Nephron progenitor cell (in vitro differentiated cells): ENCODE data around the gene WDR86.
A peak's percentile ranks its signal among the peaks of the same experiment; 100 is the strongest.

ENCODE experiments used
- DNase-seq: peaks from one replicate; pipeline ENCODE4 v3.0.0; 2021
- H3K27ac Mint-ChIP-seq: 2 replicates; pipeline ENCODE4 v1.8.0; 2021; ENCODE audit warnings: mild to moderate bottlenecking, moderate library complexity, mixed read lengths
- H3K27me3 Mint-ChIP-seq: 2 replicates; pipeline ENCODE4 v1.8.0; 2021; ENCODE audit warnings: mild to moderate bottlenecking, low read depth, mixed read lengths; ENCODE audit not compliant: poor library complexity
- H3K36me3 Mint-ChIP-seq: 2 replicates; pipeline ENCODE4 v1.8.0; 2021; ENCODE audit warnings: low read depth, mixed read lengths
- H3K4me1 Mint-ChIP-seq: 2 replicates; pipeline ENCODE4 v1.8.0; 2021; ENCODE audit warnings: mixed read lengths
- H3K4me3 Mint-ChIP-seq: 2 replicates; pipeline ENCODE4 v1.8.0; 2021; ENCODE audit warnings: mild to moderate bottlenecking, moderate library complexity, mixed read lengths
- H3K9me3 Mint-ChIP-seq: 2 replicates; pipeline ENCODE4 v1.8.0; 2021; ENCODE audit warnings: mild to moderate bottlenecking, moderate library complexity, mixed read lengths
- TF ChIP-seq, protein P1 (sequence below): fragments of 200-600 bp; sonication (generic); IDR thresholded peaks from 2 replicates; pipeline ENCODE4 v1.5.0; 2021; ENCODE audit warnings: antibody characterized with exemption

The WDR86 gene

DNA sequence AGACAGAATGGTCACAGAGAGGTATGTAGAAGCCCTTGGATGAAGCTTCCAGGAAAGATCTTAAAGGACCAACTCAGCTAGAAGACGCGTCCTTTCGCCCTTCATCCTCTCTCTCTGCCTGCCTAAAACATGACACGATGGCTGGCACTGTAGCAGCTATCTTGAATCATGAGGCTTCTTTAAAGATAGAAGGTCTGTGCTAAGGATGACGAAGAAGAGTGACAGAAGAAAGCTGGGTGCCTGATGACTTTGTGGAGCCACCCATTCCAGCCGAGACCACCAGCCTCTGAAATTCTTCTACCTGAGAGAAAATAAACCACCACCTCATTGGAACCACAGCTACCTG is 25.5 kb downstream of the WDR86 start:
- H3K9me3 Mint-ChIP-seq: peaks cover 3% of the 10 kb centered on the region
- DNase-seq: no peak
- H3K27me3 Mint-ChIP-seq: peaks cover 46% of the 10 kb centered on the region
- no peak overlapping the region for H3K4me3 Mint-ChIP-seq
- TF ChIP-seq, protein P1, sequence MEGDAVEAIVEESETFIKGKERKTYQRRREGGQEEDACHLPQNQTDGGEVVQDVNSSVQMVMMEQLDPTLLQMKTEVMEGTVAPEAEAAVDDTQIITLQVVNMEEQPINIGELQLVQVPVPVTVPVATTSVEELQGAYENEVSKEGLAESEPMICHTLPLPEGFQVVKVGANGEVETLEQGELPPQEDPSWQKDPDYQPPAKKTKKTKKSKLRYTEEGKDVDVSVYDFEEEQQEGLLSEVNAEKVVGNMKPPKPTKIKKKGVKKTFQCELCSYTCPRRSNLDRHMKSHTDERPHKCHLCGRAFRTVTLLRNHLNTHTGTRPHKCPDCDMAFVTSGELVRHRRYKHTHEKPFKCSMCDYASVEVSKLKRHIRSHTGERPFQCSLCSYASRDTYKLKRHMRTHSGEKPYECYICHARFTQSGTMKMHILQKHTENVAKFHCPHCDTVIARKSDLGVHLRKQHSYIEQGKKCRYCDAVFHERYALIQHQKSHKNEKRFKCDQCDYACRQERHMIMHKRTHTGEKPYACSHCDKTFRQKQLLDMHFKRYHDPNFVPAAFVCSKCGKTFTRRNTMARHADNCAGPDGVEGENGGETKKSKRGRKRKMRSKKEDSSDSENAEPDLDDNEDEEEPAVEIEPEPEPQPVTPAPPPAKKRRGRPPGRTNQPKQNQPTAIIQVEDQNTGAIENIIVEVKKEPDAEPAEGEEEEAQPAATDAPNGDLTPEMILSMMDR: no peak
- peaks cover 14% of the 10 kb centered on the region for H3K4me1 Mint-ChIP-seq
- H3K36me3 Mint-ChIP-seq: peaks cover 36% of the 10 kb centered on the region
- H3K27ac Mint-ChIP-seq: no peak overlapping the region

DNA sequence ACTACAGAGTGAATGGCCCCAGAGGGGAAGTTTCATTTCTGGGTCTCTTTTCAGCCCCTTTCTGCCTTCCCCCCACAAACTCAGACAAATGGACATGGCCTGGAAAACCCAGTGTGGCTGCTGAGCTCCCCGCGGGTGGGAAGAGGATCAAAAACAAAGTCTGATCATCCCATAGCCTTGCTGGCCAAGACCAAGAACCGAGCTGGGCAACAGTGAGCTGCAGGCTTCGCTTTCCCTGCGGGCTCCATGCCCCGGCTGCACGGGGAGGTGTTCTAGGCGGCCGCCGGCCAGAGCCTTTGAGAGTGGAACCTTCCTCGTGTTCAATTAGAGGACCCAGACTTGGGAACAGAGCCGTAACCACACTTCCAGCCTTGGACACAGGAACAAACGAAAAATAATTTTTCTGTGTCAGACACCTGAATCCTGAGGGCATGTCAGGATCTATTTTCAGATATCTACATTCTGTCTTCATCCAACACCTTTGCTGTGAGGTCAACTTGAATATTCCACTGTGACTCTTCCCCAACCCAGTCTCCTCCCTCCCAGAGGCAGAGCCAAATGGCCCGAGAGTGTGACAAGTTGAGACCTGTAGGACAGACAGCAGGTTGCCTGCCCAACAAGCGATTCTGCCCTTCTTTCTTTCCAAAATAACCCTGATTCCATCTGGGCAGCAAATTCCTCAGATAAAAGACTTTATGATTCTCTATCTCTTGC is 26.0 kb downstream of the WDR86 start:
- Mint-ChIP-seq H3K36me3 (peaks cover 36% of the 10 kb centered on the region), H3K27me3 (peaks cover 48% of the 10 kb centered on the region), H3K4me1 (peaks cover 9% of the 10 kb centered on the region), H3K4me3 (no peak overlapping the region), H3K27ac (no peak overlapping the region), H3K9me3 (peaks cover 3% of the 10 kb centered on the region)
- TF ChIP-seq, protein P1: no peak
- no peak for DNase-seq

DNA sequence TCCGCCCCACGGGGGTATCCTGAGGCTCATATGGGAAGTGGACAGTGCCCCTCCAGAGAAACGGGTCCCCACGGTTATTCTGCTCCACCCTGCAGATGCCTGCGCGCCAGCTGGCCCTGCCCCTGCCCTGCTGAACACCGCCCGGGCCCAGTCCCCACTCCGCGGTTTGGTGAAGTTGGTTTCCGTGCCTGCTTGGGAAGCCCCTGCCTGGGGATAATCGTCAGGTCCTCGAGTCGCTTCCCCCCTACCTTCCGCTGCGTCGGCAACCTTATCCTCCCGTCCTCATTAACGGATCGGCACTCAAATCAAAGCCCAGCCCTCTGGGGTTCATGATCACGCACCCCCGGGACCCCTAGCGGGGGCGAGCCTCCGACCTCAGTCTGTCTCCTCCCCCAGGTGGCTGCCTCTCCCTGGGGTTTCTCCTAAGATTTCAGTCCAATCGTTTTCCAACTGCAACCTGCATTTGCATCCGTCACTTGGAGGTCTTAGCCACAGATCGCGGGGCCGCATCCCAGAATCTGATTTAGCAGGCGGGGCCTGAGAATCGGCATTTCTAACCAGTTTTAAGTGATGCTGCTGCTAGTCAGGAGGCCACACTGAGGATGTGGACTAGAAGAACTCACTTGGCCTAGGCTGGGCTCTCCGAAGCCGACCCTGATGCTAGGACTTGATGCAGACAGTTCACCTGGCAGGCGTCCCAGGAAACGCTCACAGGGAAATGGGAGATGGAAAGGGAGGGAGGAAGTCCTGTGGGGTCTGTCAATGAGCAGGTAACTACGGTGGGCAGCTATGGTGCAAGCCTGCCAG is 27.6 kb downstream of the WDR86 start:
- peaks cover 47% of the 10 kb centered on the region for H3K36me3 Mint-ChIP-seq

DNA sequence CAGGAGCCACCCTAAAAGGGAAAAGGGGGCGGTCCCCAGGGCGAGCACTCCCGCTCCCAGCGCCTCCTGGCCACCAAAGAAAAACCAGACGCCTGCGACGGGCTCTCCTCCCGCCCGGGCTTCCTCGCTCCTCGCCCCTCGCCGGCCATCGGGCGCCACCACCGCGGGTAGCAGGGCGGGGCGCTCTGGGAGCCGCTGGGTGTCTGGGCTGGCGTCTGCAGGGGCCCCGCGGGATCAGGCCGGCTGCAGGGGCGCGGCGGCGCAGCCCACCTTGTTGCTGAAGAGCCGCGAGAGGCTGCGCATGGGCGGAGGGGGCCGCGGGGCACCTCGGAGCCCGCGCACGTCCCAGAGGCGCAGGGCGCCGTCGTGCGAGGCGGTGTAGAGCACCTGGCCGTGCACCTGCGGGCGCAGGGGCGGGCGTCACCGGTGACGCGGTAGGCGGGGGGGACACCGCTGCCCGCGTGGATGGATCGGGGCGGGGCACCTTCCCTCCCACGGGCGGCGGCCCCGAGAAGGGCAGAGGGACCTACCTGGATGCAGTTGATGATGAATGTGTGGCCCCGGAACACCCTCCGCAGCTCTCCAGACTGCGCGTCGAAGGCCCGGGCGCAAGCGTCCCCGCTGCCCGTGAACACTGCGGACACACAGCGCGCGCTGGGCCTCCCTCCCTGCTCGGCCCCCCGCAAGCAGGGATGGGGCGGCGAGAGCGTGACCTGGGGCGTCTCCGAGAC is 28.3 kb downstream of the WDR86 start:
- peak; percentile 59 for DNase-seq
- Mint-ChIP-seq H3K4me3 (no peak overlapping the region), H3K27me3 (peaks cover 50% of the 10 kb centered on the region), H3K36me3 (peaks cover 48% of the 10 kb centered on the region), H3K27ac (no peak overlapping the region), H3K4me1 (peaks cover 7% of the 10 kb centered on the region), H3K9me3 (peaks cover 3% of the 10 kb centered on the region)
- TF ChIP-seq, protein P1: no peak

More for the DNA sequence above, 27.6 kb downstream of the WDR86 start:
- DNase-seq: no peak
- Mint-ChIP-seq H3K9me3 (peaks cover 3% of the 10 kb centered on the region), H3K4me1 (peaks cover 7% of the 10 kb centered on the region), H3K27me3 (peaks cover 50% of the 10 kb centered on the region), H3K4me3 (peak overlapping the region; percentile 75), H3K27ac (no peak overlapping the region)
- TF ChIP-seq, protein P1: no peak

DNA sequence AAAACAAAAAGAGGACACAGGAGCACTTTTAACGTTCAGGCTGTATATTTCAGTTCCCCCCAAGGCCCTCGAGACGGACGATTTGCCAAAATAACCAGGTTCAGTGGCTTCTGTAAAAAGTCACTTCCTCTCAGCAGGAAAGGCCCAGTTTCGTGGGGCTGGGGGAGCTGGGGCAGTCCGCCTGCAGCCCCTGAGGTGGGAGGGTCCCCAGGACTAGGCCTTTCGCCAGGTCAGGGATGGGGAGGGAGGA is 28.8 kb downstream of the WDR86 start:
- DNase-seq: no peak
- Mint-ChIP-seq H3K9me3 (peaks cover 3% of the 10 kb centered on the region), H3K36me3 (peaks cover 52% of the 10 kb centered on the region), H3K4me1 (peaks cover 7% of the 10 kb centered on the region), H3K27me3 (peaks cover 50% of the 10 kb centered on the region), H3K4me3 (peak overlapping the region; percentile 50), H3K27ac (no peak overlapping the region)
- TF ChIP-seq, protein P1: no peak
